Muscle of back (tissue), 11 donors: Measurements from ENCODE around the gene PRG3. TPM values are rescaled to one million over a fixed set of nuclear protein-coding genes. Genes with fewer than 3 reads are reported as not detected.

Experiments used
- DNase-seq, 3 donors: peaks; one replicate each; pipeline versions ENCODE4 v3.0.0 to v3.0.0-alpha.2; 2013
- polyA plus RNA-seq, 10 donors: library from polyadenylated mRNA; unstranded; fragments of 120-200 nt; gene quantifications; one replicate each; pipeline ENCODE4 v1.2.1, GENCODE V29; 2013; ENCODE audit not compliant: insufficient read length in 10 of 10

The PRG3 gene
- polyA plus RNA-seq, 10 donors = 0.33 to 1.3 (median 0.48) TPM; not detected in 6

- no peak for DNase-seq
Measured at GRCh38 chr11:57391539-57391938, 10.6 kb upstream of the PRG3 start.

- no peak for DNase-seq
Measured at GRCh38 chr11:57391111-57391510, 10.2 kb upstream of the PRG3 start.

GRCh38 chr11:57390535-57390934 lies 9.6 kb upstream of the PRG3 start, which contains the start of gene PRG2:
Gene PRG2, minus strand, starts transcription at chr11:57390650. Its CDS starts 706 bp downstream, at chr11:57389944.
- DNase-seq = no peak

GRCh38 chr11:57387289-57388030 lies 6.5 kb upstream of the PRG3 start:
- DNase-seq = no peak

GRCh38 chr11:57386178-57386940 lies 5.4 kb upstream of the PRG3 start:
- no peak for DNase-seq

- DNase-seq = no peak
Measured at GRCh38 chr11:57379732-57380131, 1.2 kb downstream of the PRG3 start.

- DNase-seq = no peak
Measured at GRCh38 chr11:57378186-57378585, 2.8 kb downstream of the PRG3 start.

- DNase-seq = no peak
Measured at GRCh38 chr11:57377107-57377506, 3.8 kb downstream of the PRG3 start.

- no peak for DNase-seq
Measured at GRCh38 chr11:57376095-57377090, 4.6 kb downstream of the PRG3 start.

- DNase-seq = no peak
Measured at GRCh38 chr11:57375490-57375889, 5.5 kb downstream of the PRG3 start.

- DNase-seq = no peak
Measured at GRCh38 chr11:57374966-57375365, 6.0 kb downstream of the PRG3 start.

- no peak for DNase-seq
Measured at GRCh38 chr11:57373146-57373545, 7.8 kb downstream of the PRG3 start.

- no peak for DNase-seq
Measured at GRCh38 chr11:57370941-57371340, 10.0 kb downstream of the PRG3 start.

GRCh38 chr11:57370251-57370650 lies 10.7 kb downstream of the PRG3 start:
- no peak for DNase-seq

- no peak for DNase-seq
Measured at GRCh38 chr11:57368845-57369232, 12.1 kb downstream of the PRG3 start.

GRCh38 chr11:57368106-57368844 lies 12.7 kb downstream of the PRG3 start:
- DNase-seq = no peak

GRCh38 chr11:57364851-57365660 lies 15.9 kb downstream of the PRG3 start:
- no peak for DNase-seq

- no peak for DNase-seq
Measured at GRCh38 chr11:57363131-57364080, 17.5 kb downstream of the PRG3 start.

GRCh38 chr11:57361926-57362325 lies 19.0 kb downstream of the PRG3 start:
- no peak for DNase-seq
